ENCODE data around the gene FMO2. TPM values are rescaled to one million over a fixed set of nuclear protein-coding genes. Genes with fewer than 3 reads are reported as not detected.

The FMO2 gene
- total and polyA plus RNA-seq, 2 of the 8 experiments (the other 6 are each of a cell fraction or from before 2014, with no cell fraction given), result not detected

GRCh38 chr1:171188388-171189266 lies 3.5 kb downstream of the FMO2 start (continued):
- TF ChIP-seq E2F6 (IDR thresholded peaks at IDR 0.05), result no peak
- no peak for TF ChIP-seq BACH1 (IDR thresholded peaks at IDR 0.05; ENCODE audit: low read length)
- no peak for TF ChIP-seq POU5F1 (IDR thresholded peaks at IDR 0.05; ENCODE audit: low read depth, low read length)
- no peak for TF ChIP-seq CHD2 (IDR thresholded peaks at IDR 0.05; ENCODE audit: low read length)
- no peak for TF ChIP-seq HDAC2 (IDR thresholded peaks at IDR 0.05; ENCODE audit: borderline replicate concordance in 1 of 2, low read depth in 2 of 2, low read length in 2 of 2)
- TF ChIP-seq CTBP2 (IDR thresholded peaks at IDR 0.05; ENCODE audit: borderline replicate concordance, insufficient read depth, insufficient read length, low read length), result no peak
- no peak for TF ChIP-seq POLR2A (IDR thresholded peaks at IDR 0.05; ENCODE audit: control extremely low read depth in 1 of 2, low read depth in 2 of 2, low read length in 2 of 2)
- no peak for TF ChIP-seq SIN3A (conservative IDR thresholded peaks at IDR 0.05 in 1 of 2, IDR thresholded peaks at IDR 0.05 in 1 of 2; ENCODE audit: low read depth in 1 of 2, low read length in 2 of 2)
- TF ChIP-seq ATF2 (IDR thresholded peaks at IDR 0.05; ENCODE audit: low read length), result no peak
- no peak for TF ChIP-seq NANOG (IDR thresholded peaks at IDR 0.05; ENCODE audit: insufficient read depth, low read depth, low read length, poor library complexity, severe bottlenecking)
- TF ChIP-seq MAFK (IDR thresholded peaks at IDR 0.05; ENCODE audit: low read depth, low read length), result no peak

Measured in H1 (cell line).